GM12872 (cell line): ENCODE data around the gene RAD51D.
A peak's percentile ranks its signal among the peaks of the same experiment; 100 is the strongest.

ENCODE experiments used
- TF ChIP-seq, protein P1 (sequence below): IDR thresholded peaks from 3 replicates; pipeline ENCODE4 v1.5.1; 2011; ENCODE audit warnings: low read depth, mild to moderate bottlenecking, low read length, moderate library complexity; ENCODE audit not compliant: insufficient read depth

The RAD51D gene

DNA sequence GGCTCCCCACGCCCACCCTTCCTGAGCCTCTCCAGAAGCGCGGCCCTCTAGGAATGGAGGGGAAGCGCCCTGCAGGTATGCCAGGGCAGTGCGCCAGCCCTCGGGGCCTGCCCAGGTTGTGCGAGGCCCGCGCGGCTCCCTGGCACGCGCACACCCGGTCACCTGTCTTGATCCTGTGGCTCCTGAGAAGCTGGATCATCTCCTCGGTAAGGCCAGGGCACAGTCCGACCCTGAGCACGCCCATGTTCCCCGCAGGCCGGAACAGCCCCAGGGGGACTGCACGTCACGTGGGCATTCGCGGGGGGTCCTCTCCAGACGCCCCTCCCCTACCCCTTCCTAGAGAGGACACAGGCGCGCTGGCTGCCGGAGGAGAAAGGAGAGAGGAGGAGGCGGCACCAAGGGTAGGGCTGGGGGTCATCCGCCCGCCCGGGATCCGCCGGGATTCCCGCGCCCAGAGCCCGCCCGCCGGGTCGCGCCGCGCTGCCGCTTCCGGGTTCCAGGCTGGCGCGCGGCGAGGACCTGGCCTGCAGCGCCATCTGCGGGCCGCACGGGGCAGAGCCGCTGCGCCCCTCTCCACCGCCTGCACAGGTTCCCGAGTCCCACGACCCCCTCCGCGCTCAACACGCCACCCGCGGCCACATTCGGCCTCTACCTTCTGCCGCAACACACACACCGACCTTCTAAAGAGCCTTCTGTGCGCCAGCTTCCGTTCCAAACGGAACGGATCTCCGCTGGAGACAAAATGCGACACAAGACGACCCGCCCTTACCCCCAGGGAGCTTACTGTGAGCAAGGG, at the start of gene RAD51D:
Gene RAD51D (minus strand): TSS at position 491 of the 796 bp plus-strand sequence. CDS start 247 bp downstream, at position 244.
- TF ChIP-seq, protein P1, sequence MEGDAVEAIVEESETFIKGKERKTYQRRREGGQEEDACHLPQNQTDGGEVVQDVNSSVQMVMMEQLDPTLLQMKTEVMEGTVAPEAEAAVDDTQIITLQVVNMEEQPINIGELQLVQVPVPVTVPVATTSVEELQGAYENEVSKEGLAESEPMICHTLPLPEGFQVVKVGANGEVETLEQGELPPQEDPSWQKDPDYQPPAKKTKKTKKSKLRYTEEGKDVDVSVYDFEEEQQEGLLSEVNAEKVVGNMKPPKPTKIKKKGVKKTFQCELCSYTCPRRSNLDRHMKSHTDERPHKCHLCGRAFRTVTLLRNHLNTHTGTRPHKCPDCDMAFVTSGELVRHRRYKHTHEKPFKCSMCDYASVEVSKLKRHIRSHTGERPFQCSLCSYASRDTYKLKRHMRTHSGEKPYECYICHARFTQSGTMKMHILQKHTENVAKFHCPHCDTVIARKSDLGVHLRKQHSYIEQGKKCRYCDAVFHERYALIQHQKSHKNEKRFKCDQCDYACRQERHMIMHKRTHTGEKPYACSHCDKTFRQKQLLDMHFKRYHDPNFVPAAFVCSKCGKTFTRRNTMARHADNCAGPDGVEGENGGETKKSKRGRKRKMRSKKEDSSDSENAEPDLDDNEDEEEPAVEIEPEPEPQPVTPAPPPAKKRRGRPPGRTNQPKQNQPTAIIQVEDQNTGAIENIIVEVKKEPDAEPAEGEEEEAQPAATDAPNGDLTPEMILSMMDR: peak; percentile 86

DNA sequence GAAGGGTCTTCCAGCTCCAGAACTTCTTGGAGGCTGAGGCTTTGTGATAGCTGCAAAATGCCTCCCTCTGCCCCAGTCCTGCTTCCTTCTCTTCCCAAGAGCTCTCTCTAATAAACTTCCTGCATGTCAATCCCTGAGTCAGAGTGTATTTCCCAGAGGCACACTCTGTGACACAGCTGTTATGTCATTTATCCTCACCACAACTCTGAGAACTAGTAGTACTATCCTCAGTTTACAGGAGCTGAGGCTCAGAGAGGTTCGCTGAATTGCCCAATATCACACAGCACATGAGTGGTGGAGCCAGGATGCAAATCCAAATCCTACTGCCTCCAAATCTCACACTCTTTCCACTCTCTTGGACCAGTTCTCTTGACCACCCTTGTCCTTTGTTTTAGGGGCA, 48.0 kb upstream of the RAD51D start:
- TF ChIP-seq, protein P1: no peak

DNA sequence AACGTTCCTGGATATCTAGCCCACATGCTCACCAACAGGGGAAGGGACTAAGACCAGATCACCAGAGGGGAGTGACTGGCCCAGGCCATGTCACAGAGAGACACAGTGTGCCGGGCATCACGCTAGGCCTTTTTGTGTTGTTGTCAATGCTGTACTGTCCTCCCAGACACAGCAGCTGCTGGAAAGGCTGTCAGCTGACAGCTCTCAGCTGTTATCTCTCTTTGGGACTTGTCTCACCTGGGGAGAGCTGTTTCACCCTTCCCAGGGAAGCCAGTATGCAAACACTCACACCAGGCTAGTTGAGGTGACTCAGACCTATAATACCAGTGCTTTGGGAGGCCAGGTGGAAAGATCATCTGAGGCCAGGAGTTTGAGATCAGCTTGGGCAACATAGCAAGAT, 47.4 kb upstream of the RAD51D start:
- TF ChIP-seq, protein P1: no peak

DNA sequence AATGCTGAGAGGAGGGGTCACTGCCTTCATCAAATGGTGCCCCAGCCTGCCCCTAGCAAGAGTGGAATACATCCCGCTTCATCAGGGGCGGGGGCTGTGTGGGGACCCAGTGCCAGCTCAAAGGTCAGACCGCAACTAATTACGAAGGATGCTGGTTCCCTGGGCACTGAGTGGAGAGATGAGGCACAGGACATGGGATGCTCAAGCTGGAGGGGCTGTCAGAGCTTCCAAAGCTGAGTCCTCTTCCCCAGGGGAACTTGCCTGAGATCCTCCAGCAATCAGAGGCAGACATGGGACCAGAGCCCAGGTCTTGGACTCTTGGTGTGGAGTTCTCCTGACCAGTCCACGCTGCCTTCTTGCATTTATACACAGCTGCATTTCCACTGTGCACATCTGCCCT, 46.9 kb upstream of the RAD51D start:
- TF ChIP-seq, protein P1: no peak

DNA sequence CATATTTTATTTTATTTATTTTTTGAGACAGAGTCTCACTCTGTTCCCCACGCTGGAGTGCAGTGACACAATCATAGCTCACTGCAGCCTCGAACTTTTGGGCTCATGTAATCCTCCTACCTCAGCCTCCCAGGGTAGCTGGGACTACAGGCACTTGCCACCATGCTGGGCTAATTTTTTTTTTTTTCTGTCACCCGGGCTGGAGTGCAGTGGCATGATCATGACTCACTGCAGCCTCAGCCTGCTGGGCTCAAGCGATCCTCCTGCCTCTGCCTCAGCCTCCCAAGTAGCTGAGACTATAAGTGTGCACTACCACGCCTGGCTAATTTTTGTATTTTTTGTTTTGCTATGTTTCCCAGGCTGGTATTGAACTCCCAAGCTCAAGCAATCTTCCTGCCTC, 45.1 kb upstream of the RAD51D start:
- TF ChIP-seq, protein P1: no peak

DNA sequence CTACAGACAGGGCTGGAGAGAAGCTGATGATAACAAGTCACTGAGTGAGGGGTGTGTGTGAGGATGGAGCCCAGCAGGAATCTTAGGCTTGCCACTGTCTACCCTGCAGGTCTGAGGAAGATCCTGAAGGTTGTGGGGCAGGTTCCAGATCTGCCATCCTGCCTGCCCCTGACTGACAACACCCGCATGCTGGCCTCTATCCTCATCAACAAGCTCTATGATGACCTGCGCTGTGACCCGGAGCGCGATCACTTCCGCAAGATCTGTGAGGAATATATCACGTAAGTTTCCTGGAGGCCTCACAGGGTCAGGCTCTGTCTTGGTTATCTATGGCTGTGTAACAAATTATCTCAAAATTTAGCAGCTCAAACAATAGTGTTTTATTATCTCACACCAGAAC, 44.2 kb upstream of the RAD51D start:
- TF ChIP-seq, protein P1: no peak

DNA sequence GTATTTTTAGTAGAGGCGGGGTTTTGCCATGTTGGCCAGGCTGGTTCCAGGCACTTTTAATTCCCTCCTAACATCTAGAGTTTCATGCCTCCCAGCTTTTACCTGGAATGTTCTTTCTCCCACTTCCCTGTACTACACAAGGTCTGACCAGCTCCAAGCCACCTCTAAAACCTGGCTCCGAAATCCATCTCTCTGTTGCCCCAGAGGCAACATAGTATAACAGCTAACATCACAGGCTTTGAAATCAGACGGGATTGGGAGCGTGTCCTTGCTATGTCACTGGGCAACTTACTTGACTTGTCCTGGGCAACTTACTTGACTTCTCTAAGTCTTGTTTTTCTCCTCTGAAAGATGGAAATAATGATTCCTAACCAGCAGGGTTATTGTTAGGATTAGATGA, 43.1 kb upstream of the RAD51D start:
- TF ChIP-seq, protein P1: no peak
